ENCODE measurements around the gene MAJIN. TPM values are rescaled to one million over a fixed set of nuclear protein-coding genes. Genes with fewer than 3 reads are reported as not detected.

MAJIN gene
- total and polyA plus RNA-seq, 9 of the 15 experiments (the other 6 are each of a cell fraction or from before 2014, with no cell fraction given): 0.17 to 0.83 (median 0.24) TPM; not detected in 2

GRCh38 chr11:64892411-64892831, 79.5 kb downstream of the MAJIN start (continued):
- TF ChIP-seq MNT (conservative IDR thresholded peaks at IDR 0.05) (no peak), ZBTB33 (CRISPR knock-in tag; IDR thresholded peaks at IDR 0.05) (no peak), PKNOX1 (IDR thresholded peaks at IDR 0.05) (peak; percentile 46; the same call in 1 of the 2 replicates), BACH1 (tag; IDR thresholded peaks at IDR 0.05) (no peak)

GRCh38 chr11:64891880-64892279, 80.0 kb downstream of the MAJIN start:
- no peak for TF ChIP-seq ZFX (CRISPR knock-in tag; IDR thresholded peaks at IDR 0.05)
- peak; percentile 83 for TF ChIP-seq ZNF121 (CRISPR knock-in tag; conservative IDR thresholded peaks at IDR 0.05)
- ATAC-seq: no peak
- H3K36me3 ChIP-seq (ENCODE audit: control insufficient read depth, insufficient read depth, low read length): peaks cover 19% of the 10 kb centered on the region; the same call in 1 of the 3 replicates
- no peak overlapping the region; the same call in 2 of the 3 replicates for H3K27ac ChIP-seq (ENCODE audit: extremely low read depth, low read depth, low read length)
- BruUV-seq (replicated peaks): no TSS peak
- H3K9ac ChIP-seq (ENCODE audit: insufficient read depth in 1 of 2, low read depth in 2 of 2, low read length in 2 of 2): peak overlapping the region in 1 of 2 experiments; percentile 71; a peak in 2 of 4 replicates
- H3K4me2 ChIP-seq (ENCODE audit: insufficient read depth, low read length): no peak overlapping the region
- POLR2A ChIA-PET: interaction anchor here (1.1 to 1.5 kb wide), 3 partner anchors 12 to 43 kb away, joined by 3 to 4 read pairs (median 4); no protein-coding TSS in a partner anchor
- peaks cover 32 to 96% of the 10 kb centered on the region in 2 experiments for H3K4me1 ChIP-seq (replicated peaks in 1 of 2; ENCODE audit: control insufficient read depth in 2 of 2, insufficient read depth in 2 of 2, low read length in 2 of 2)
- CTCF ChIA-PET (ENCODE audit: low intra/inter-chr PET ratio): no interaction called here
- in situ Hi-C loops (cut with MboI) (loop anchor here (5.0 kb wide), 2 partner anchors 45 to 105 kb away; no protein-coding TSS in a partner anchor), intact Hi-C loops (cut with micrococcal nuclease) (loop anchor here (5.0 kb wide), 1 partner anchor 105 kb away; no protein-coding TSS in a partner anchor)
- H2AFZ ChIP-seq (ENCODE audit: low read depth, low read length): no peak overlapping the region
- H3K4me3 ChIP-seq: no peak overlapping the region
- 68% methylated on average over 5 of the region's 5 CpGs for whole genome bisulfite sequencing (ENCODE audit: insufficient coverage, low coverage, missing lambda C conversion rate)
- no peaks in the 10 kb centered on the region for H3K27me3 ChIP-seq (ENCODE audit: control insufficient read depth in 2 of 2, insufficient read depth in 2 of 2, low read length in 2 of 2)
- H3K9me1 ChIP-seq (ENCODE audit: control insufficient read depth, insufficient read depth, low read length): no peaks in the 10 kb centered on the region
- FAIRE-seq: no peak
- H3K79me2 ChIP-seq (ENCODE audit: control insufficient read depth, insufficient read depth, low read length): no peaks in the 10 kb centered on the region
- H3K9me3 ChIP-seq (replicated peaks; ENCODE audit: control insufficient read depth, insufficient read depth, low read depth, low read length): no peaks in the 10 kb centered on the region
- H4K20me1 ChIP-seq (replicated peaks; ENCODE audit: control insufficient read depth, insufficient read depth, low read length): no peaks in the 10 kb centered on the region
- no peak for DNase-seq (ENCODE audit: extremely low read depth in 1 of 4, low spot score in 3 of 4)

All from K562 (cell line).